ENCODE measurements around the gene SH2D2A.
A peak's percentile ranks its signal among the peaks of the same experiment; 100 is the strongest.

SH2D2A gene

GRCh38 chr1:156806512-156807440 is 9.9 kb downstream of the SH2D2A start:
- intact Hi-C loops (cut with DNase I) = no loop called here
- DNase-seq = peak in 2 of 10 donors; percentile 9 to 24

GRCh38 chr1:156805766-156806511 is 10.7 kb downstream of the SH2D2A start:
- DNase-seq = peak in 2 of 10 donors; percentile 27 to 33

GRCh38 chr1:156804572-156805243 is 11.9 kb downstream of the SH2D2A start:
- DNase-seq = peak in 2 of 10 donors; percentile 24 to 63
- intact Hi-C loops (cut with DNase I) = no loop called here

More at GRCh38 chr1:156805766-156806511, 10.7 kb downstream of the SH2D2A start:
- intact Hi-C loops (cut with DNase I) = no loop called here

GRCh38 chr1:156804026-156804425 is 12.6 kb downstream of the SH2D2A start:
- no peak for DNase-seq
- intact Hi-C loops (cut with DNase I) = no loop called here

GRCh38 chr1:156803086-156803851 is 13.4 kb downstream of the SH2D2A start:
- intact Hi-C loops (cut with DNase I) = no loop called here
- no peak for DNase-seq

- DNase-seq = peak in 1 of 10 donors; percentile 19
- intact Hi-C loops (cut with DNase I) = no loop called here
These were observed 14.2 kb downstream of the SH2D2A start for GRCh38 chr1:156802421-156802935.

- intact Hi-C loops (cut with DNase I) = no loop called here
These were observed 15.1 kb downstream of the SH2D2A start for GRCh38 chr1:156801409-156802121.

GRCh38 chr1:156797212-156797871 is 19.3 kb downstream of the SH2D2A start:
- peak in 4 of 10 donors; percentile 33 to 46 (median 36) for DNase-seq
- intact Hi-C loops (cut with DNase I) = loop anchor here (5.0 kb wide), 2 partner anchors 65 to 95 kb away; partner anchors contain the start of genes NTRK1 and PEAR1

More at GRCh38 chr1:156801409-156802121, 15.1 kb downstream of the SH2D2A start:
- DNase-seq = no peak

GRCh38 chr1:156796340-156797097 is 20.1 kb downstream of the SH2D2A start:
- intact Hi-C loops (cut with DNase I) = loop anchor here (5.0 kb wide), 2 partner anchors 66 to 96 kb away; partner anchors contain the start of genes NTRK1 and PEAR1
- DNase-seq = no peak

GRCh38 chr1:156795787-156796186 is 20.9 kb downstream of the SH2D2A start:
- peak in 6 of 10 donors; percentile 35 to 92 (median 49) for DNase-seq
- intact Hi-C loops (cut with DNase I) = loop anchor here (5.0 kb wide), 2 partner anchors 67 to 97 kb away; partner anchors contain the start of genes NTRK1 and PEAR1

- peak in 1 of 10 donors; percentile 45 for DNase-seq
- intact Hi-C loops (cut with DNase I) = loop anchor here (5.0 kb wide), 2 partner anchors 67 to 97 kb away; partner anchors contain the start of genes NTRK1 and PEAR1
These were observed 21.3 kb downstream of the SH2D2A start for GRCh38 chr1:156795374-156795733.

GRCh38 chr1:156794506-156795373 is 21.9 kb downstream of the SH2D2A start:
- DNase-seq = peak in 1 of 10 donors; percentile 49
- intact Hi-C loops (cut with DNase I) = loop anchor here (5.0 kb wide), 2 partner anchors 68 to 98 kb away; partner anchors contain the start of genes NTRK1 and PEAR1

- intact Hi-C loops (cut with DNase I) = no loop called here
- DNase-seq = no peak
These were observed 26.9 kb downstream of the SH2D2A start for GRCh38 chr1:156789621-156790318.

- intact Hi-C loops (cut with DNase I) = no loop called here
- DNase-seq = no peak
These were observed 28.5 kb downstream of the SH2D2A start for GRCh38 chr1:156788136-156788535.

- DNase-seq = peak in 1 of 10 donors; percentile 31
- intact Hi-C loops (cut with DNase I) = no loop called here
These were observed 30.0 kb downstream of the SH2D2A start for GRCh38 chr1:156786640-156787039.

- DNase-seq = no peak
- intact Hi-C loops (cut with DNase I) = no loop called here
These were observed 31.2 kb downstream of the SH2D2A start for GRCh38 chr1:156785458-156785857.
